Caco-2 (cell line): ENCODE measurements around the gene XG. TPM values are rescaled to one million over a fixed set of nuclear protein-coding genes. Genes with fewer than 3 reads are reported as not detected.
A peak's percentile ranks its signal among the peaks of the same experiment; 100 is the strongest.
"Not testable (repeated sequence)": the region's sequence is repeated elsewhere in the genome, so short reads cannot be mapped to it uniquely, and the experiment has no call there.

Experiments
- BruUV-seq: library from RNA; stranded (reverse); fragments of 400-500 nt; replicated peaks from 2 replicates; lab custom pipeline; 2021; lab: Mats Ljungman, UMichigan
- CTCF ChIA-PET: fragments of 300-600 bp; sonication (Branson Sonifier 250); formaldehyde crosslinking; loops from one replicate; lab custom pipeline; 2022; ENCODE audit warnings: antibody characterized with exemption; lab: Charles Lee
- POLR2A ChIA-PET: fragments of 300-600 bp; sonication (Branson Sonifier 250); formaldehyde crosslinking; loops from one replicate; lab custom pipeline; 2022; ENCODE audit warnings: antibody characterized with exemption; lab: Charles Lee
- DNase-seq, 2 experiments: peaks; one replicate each; pipeline versions ENCODE4 v3.0.0 to v3.0.0-alpha.2; 2020 to 2022
- H3K27me3 ChIP-seq: replicated peaks from 2 replicates; pipeline ENCODE4 v1.6.0; 2011; ENCODE audit warnings: low read length; ENCODE audit not compliant: control insufficient read depth, insufficient read depth
- H3K36me3 ChIP-seq: 2 replicates; pipeline ENCODE4 v1.5.1; 2011; ENCODE audit warnings: low read length; ENCODE audit not compliant: control insufficient read depth, insufficient read depth
- H3K4me1 ChIP-seq: fragments of 250-450 bp; sonication (Bioruptor Pico); 2 replicates; pipeline ENCODE4 v1.5.1; 2020; ENCODE audit warnings: mild to moderate bottlenecking
- H3K4me3 ChIP-seq: 2 replicates; pipeline ENCODE4 v1.5.1; 2011; ENCODE audit warnings: low read depth, mild to moderate bottlenecking, control low read depth, low read length
- H3K9me3 ChIP-seq: fragments of 250-450 bp; sonication (Bioruptor Pico); 2 replicates; pipeline ENCODE4 v1.5.1; 2020; ENCODE audit warnings: mild to moderate bottlenecking, moderate library complexity
- H3K27ac Mint-ChIP-seq: one replicate; pipeline ENCODE4 v1.8.0; 2022; ENCODE audit warnings: mixed read lengths; ENCODE audit not compliant: unreplicated experiment
- H3K27me3 Mint-ChIP-seq: one replicate; pipeline ENCODE4 v1.8.0; 2022; ENCODE audit warnings: mixed read lengths; ENCODE audit not compliant: insufficient read depth, unreplicated experiment
- H3K36me3 Mint-ChIP-seq: one replicate; pipeline ENCODE4 v1.8.0; 2022; ENCODE audit warnings: mild to moderate bottlenecking, mixed read lengths; ENCODE audit not compliant: insufficient read depth, unreplicated experiment
- H3K4me1 Mint-ChIP-seq: one replicate; pipeline ENCODE4 v1.8.0; 2022; ENCODE audit warnings: low read depth, mixed read lengths; ENCODE audit not compliant: unreplicated experiment
- H3K4me3 Mint-ChIP-seq: one replicate; pipeline ENCODE4 v1.8.0; 2022; ENCODE audit warnings: mild to moderate bottlenecking, moderate library complexity, mixed read lengths; ENCODE audit not compliant: unreplicated experiment
- H3K9me3 Mint-ChIP-seq: one replicate; pipeline ENCODE4 v1.8.0; 2022; ENCODE audit warnings: mixed read lengths; ENCODE audit not compliant: unreplicated experiment
- intact Hi-C: fragments of 100-400 bp; cut with micrococcal nuclease; formaldehyde crosslinking; loops from one replicate; pipeline ENCODE4 v1.10.0; 2022; ENCODE audit not compliant: unreplicated experiment
- total RNA-seq: library from RNA; stranded (reverse); gene quantifications from 2 replicates; pipeline ENCODE4 v1.2.3, GENCODE V29; 2022
- TF ChIP-seq, protein P1 (sequence below), 2 experiments: fragments of 200-600 bp in 1 of 2; IDR thresholded peaks; 1 replicate in 1 of 2; 2 replicates in 1 of 2; pipeline versions ENCODE4 v1.5.1 to v1.8.0; 2011 to 2022; ENCODE audit warnings: antibody characterized with exemption in 1 of 2, control low read depth in 1 of 2, inconsistent platforms in 1 of 2, low read depth in 1 of 2, low read length in 1 of 2, mild to moderate bottlenecking in 1 of 2, moderate library complexity in 1 of 2; ENCODE audit not compliant: insufficient read depth in 1 of 2, severe bottlenecking in 1 of 2, unreplicated experiment in 1 of 2

XG gene
- total RNA-seq, 1 experiment from 2014 or later, result 1.2 TPM

DNA sequence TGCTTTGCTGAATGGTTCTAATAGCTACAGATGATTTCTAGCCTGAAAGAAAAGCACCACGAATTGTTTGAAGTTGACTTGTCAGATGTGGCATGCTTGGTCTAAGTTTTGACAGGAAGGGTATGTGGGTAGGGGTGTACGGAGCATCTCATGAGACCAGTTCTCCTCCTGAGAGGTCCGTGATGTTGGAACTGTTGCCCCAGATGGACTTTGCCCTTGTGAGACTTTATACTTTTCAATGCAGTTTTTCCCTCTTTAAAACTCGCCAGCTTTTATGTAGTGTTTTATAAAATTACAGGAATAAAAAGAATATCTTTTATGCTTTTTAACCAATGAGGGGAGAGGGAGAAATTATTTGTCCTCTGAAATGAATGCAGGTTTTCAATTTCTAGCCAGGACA lies 16.6 kb upstream of the XG start:
- peaks cover 11% of the 10 kb centered on the region for H3K9me3 Mint-ChIP-seq
- peaks cover 79% of the 10 kb centered on the region for H3K36me3 Mint-ChIP-seq
- DNase-seq, result no peak
- Histone ChIP-seq H3K27me3 (no peaks in the 10 kb centered on the region), H3K4me3 (no peak overlapping the region), H3K9me3 (no peaks in the 10 kb centered on the region), H3K36me3 (peaks cover 5% of the 10 kb centered on the region), H3K4me1 (no peaks in the 10 kb centered on the region)
- no peak overlapping the region for H3K4me3 Mint-ChIP-seq
- no peak overlapping the region for H3K27ac Mint-ChIP-seq
- no TSS peak for BruUV-seq
- TF ChIP-seq, protein P1, sequence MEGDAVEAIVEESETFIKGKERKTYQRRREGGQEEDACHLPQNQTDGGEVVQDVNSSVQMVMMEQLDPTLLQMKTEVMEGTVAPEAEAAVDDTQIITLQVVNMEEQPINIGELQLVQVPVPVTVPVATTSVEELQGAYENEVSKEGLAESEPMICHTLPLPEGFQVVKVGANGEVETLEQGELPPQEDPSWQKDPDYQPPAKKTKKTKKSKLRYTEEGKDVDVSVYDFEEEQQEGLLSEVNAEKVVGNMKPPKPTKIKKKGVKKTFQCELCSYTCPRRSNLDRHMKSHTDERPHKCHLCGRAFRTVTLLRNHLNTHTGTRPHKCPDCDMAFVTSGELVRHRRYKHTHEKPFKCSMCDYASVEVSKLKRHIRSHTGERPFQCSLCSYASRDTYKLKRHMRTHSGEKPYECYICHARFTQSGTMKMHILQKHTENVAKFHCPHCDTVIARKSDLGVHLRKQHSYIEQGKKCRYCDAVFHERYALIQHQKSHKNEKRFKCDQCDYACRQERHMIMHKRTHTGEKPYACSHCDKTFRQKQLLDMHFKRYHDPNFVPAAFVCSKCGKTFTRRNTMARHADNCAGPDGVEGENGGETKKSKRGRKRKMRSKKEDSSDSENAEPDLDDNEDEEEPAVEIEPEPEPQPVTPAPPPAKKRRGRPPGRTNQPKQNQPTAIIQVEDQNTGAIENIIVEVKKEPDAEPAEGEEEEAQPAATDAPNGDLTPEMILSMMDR (IDR thresholded peaks at IDR 0.05; ENCODE audit: insufficient read depth in 1 of 2, low read depth in 1 of 2, low read length in 1 of 2, severe bottlenecking in 1 of 2, unreplicated experiment in 1 of 2), result no peak
- H3K27me3 Mint-ChIP-seq, result no peaks in the 10 kb centered on the region
- ChIA-PET CTCF (no interaction called here), POLR2A (no interaction called here)
- intact Hi-C loops, result no loop called here
- H3K4me1 Mint-ChIP-seq, result no peaks in the 10 kb centered on the region

DNA sequence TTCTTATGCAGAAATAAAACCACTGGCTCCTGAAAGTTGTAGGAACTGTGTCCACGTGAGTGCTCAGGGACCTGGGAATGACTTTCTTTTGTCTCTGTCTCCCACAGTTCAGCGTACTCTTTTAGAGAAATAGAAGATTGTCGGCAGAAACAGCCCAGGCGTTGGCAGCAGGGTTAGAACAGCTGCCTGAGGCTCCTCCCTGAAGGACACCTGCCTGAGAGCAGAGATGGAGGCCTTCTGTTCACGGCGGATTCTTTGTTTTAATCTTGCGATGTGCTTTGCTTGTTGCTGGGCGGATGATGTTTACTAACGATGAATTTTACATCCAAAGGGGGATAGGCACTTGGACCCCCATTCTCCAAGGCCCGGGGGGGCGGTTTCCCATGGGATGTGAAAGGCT lies 11.2 kb upstream of the XG start:
- DNase-seq, result no peak
- TSS peak; percentile 91 for BruUV-seq
- Mint-ChIP-seq H3K27ac (no peak overlapping the region), H3K9me3 (no peaks in the 10 kb centered on the region), H3K4me3 (no peak overlapping the region), H3K4me1 (peaks cover 1% of the 10 kb centered on the region), H3K36me3 (peaks cover 68% of the 10 kb centered on the region), H3K27me3 (no peaks in the 10 kb centered on the region)
- Histone ChIP-seq H3K4me3 (no peak overlapping the region), H3K27me3 (no peaks in the 10 kb centered on the region), H3K9me3 (no peaks in the 10 kb centered on the region), H3K4me1 (no peaks in the 10 kb centered on the region), H3K36me3 (no peaks in the 10 kb centered on the region; the same call in 1 of the 2 replicates)
- intact Hi-C loops, result no loop called here
- ChIA-PET CTCF (no interaction called here), POLR2A (no interaction called here)
- TF ChIP-seq, protein P1 (IDR thresholded peaks at IDR 0.05; ENCODE audit: insufficient read depth in 1 of 2, low read depth in 1 of 2, low read length in 1 of 2, severe bottlenecking in 1 of 2, unreplicated experiment in 1 of 2), result no peak

DNA sequence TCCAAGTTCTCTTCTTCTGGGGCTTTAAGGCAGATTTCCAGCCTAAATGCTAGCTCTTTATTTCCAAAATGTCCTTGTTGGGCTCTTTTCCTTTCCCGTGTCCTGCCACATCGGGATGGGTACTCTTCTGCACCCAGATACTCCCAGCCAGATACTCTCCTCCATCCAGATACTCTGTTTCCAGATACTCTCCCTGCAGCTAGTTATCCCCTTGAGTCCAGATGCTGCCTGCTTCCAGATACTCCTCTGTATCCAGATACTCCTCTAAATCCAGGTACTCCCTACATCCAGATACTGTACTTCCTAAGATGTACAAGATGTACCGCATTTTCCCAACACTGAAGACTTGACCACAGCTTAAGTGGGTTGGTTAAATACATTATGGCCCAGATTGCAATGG lies 10.5 kb upstream of the XG start:
- H3K4me1 ChIP-seq, result peaks cover 6% of the 10 kb centered on the region; the same call in 1 of the 2 replicates
- no peaks in the 10 kb centered on the region; the same call in 1 of the 2 replicates for H3K36me3 ChIP-seq
- H3K36me3 Mint-ChIP-seq, result peaks cover 61% of the 10 kb centered on the region
- TF ChIP-seq, protein P1 (IDR thresholded peaks at IDR 0.05; ENCODE audit: insufficient read depth in 1 of 2, low read depth in 1 of 2, low read length in 1 of 2, severe bottlenecking in 1 of 2, unreplicated experiment in 1 of 2), result no peak
- H3K9me3 Mint-ChIP-seq, result no peaks in the 10 kb centered on the region
- no peak for DNase-seq
- no TSS peak for BruUV-seq
- ChIA-PET POLR2A (no interaction called here), CTCF (no interaction called here)
- H3K9me3 ChIP-seq, result no peaks in the 10 kb centered on the region
- no peak overlapping the region for H3K4me3 Mint-ChIP-seq
- intact Hi-C loops, result no loop called here
- no peaks in the 10 kb centered on the region for H3K27me3 ChIP-seq
- no peaks in the 10 kb centered on the region for H3K27me3 Mint-ChIP-seq
- H3K27ac Mint-ChIP-seq, result no peak overlapping the region
- no peak overlapping the region for H3K4me3 ChIP-seq
- H3K4me1 Mint-ChIP-seq, result peaks cover 8% of the 10 kb centered on the region

DNA sequence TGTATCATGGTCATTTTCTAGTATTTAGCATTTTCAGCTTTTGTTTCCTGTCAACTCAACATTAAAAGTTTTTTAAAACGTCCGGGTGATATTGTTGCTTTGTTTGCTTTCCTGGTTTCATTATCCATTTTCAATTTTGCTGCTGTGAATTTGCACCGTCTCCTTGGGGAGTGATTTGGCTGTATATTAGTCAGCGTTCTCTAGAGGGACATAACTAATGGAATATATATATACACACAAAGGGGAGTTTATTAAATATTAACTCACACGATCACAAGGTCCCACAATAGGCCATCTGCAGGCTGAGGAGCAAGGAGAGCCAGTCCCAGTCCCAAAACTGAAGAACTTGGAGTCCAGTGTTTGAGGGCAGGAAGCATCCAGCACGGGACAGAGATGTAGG lies 5.6 kb upstream of the XG start:
- H3K27me3 Mint-ChIP-seq, BruUV-seq, H3K4me3 Mint-ChIP-seq, CTCF ChIA-PET, H3K27ac Mint-ChIP-seq, H3K36me3 ChIP-seq, POLR2A ChIA-PET, H3K4me1 ChIP-seq, H3K27me3 ChIP-seq, H3K4me3 ChIP-seq, H3K9me3 ChIP-seq, DNase-seq, H3K9me3 Mint-ChIP-seq, intact Hi-C loops: not testable (repeated sequence)
- H3K36me3 Mint-ChIP-seq, result peaks cover 24% of the 10 kb centered on the region
- peaks cover 12% of the 10 kb centered on the region for H3K4me1 Mint-ChIP-seq
